HG02798 (cell line): ENCODE measurements around the gene COL25A1.

ENCODE experiments used
- ATAC-seq: cut with Tn5 transposase; IDR thresholded peaks from one replicate; pipeline ENCODE4 v1.9.1; 2021; ENCODE audit warnings: mild to moderate bottlenecking; ENCODE audit not compliant: unreplicated experiment, poor library complexity

COL25A1 gene

DNA sequence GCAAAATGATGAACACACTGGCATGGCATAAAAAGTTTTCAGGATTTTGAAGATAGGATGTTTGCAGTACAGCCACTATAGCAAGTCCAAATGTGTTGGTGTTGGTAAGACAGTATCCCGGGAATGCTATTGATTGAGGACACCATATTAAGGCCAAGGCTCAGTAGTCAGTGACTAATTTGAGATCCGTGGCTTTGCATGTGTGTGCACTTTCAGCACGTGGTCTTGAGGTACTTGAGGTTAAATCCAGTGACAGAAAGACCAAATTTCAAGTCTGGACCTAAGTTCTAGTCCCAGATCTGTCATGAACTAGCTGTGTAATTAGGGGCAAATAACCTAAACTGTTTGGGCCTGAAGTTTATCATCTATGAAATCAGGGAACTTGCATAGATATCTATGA, 463.1 kb downstream of the COL25A1 start:
- ATAC-seq: no peak

DNA sequence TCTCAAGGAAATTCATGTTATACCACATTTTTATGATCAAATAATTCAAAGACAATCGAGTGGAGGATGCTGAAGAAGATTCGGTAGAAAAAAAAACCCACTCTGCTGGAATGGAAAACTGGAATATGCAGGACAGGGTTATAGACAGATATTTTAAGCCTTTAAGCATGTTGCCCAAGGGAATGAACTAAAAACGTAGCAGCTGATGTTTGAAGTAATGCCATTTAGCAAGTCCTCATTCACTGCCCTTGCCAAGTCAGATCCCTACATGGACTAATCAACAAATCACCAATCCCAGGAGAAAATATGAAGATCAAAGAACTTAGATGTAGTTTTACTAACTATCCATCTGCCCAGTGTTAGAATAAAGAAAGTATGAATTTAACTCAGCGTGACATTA, 464.0 kb downstream of the COL25A1 start:
- ATAC-seq: no peak

DNA sequence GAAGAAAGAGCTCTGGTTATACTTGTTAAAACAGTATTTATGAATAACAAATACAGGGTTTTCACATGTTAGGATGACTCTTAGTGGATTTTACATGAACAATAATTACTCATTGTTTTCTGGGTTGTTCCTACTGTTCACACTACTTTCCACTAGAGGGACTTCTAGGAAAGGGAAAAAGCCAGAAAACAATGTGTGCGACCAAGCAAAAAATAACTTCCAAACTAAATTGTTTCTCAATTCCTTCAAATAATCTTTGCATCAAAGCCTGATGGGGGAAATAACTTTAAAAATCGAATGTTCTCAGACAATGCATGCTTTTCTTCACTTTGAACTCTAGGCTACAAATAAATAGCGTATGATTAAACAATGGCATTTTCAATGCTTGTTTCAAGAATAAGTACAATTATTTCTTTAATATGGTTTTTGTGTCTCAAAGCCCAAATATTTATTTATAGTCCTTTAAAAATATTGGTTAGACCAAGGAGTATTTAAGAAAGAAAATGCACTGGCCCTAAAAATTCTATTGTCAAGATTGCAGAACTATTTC, 467.5 kb downstream of the COL25A1 start:
- ATAC-seq: no peak

DNA sequence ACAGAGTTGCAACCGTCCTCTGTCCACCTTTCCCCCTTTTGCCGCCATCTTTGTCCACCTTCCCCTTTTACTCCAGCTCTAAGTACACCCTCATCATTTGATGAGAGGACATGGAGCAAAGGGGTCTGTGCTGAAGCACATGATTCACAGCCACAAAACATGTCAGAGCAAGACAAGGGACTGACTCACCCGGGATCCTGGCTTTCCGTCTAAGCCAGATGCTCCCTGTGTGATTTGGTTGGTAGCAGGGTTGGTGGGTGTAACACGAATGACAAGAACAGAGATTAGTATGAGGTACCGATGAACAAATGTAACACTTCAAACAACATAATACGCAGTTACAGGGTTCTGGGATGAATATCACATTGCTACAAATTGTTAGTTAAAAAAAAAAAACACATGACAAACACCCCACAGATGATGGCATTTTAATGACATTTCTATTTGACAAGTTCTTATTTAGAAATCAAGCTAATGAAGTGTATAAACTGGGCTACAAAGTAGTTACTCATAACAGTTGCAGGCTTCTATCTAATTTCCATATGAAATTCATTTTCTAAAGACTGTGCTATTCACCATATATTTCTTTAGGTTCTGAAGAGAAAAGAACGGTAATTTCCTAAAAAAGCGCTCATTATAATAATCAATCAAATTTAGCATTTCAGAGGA, 468.2 kb downstream of the COL25A1 start:
- no peak for ATAC-seq

DNA sequence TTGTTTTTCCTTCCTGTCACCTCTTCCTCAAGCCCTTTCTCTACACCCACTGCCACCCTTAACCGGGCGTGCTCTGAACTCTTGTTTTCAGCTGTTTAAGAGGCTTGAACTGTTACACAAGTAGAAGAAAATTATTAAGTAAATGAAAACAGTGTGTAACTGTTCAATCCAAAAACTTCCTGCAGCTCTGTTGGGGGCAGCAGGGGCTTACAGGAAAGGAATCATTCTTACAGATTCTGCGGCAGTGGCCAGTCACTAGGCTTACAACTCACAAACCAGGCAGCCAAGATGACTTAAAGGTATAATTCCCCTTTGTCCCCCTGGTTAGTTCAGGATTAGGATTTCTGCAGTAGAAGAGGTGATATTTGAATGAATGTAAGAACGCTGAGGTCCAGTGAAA, 469.4 kb downstream of the COL25A1 start:
- no peak for ATAC-seq

DNA sequence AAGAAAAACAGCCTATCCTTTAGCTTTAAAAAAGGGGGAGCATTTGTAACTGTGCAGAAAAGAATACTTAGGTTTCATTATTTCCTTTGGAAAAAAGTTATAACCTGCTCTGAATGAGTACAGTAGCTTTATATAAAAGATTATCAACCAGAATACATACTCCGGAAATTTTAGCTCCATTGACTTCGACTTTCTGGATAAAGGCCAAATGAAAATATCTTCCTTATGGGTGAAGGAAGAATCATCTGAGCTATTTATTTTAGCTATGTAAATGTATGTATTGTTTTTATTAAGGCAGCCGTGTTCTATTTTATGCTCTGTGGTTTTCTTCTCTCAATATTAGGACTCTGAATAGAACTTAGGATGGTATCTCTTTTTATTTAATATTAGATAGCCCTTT, 470.6 kb downstream of the COL25A1 start:
- ATAC-seq: no peak

DNA sequence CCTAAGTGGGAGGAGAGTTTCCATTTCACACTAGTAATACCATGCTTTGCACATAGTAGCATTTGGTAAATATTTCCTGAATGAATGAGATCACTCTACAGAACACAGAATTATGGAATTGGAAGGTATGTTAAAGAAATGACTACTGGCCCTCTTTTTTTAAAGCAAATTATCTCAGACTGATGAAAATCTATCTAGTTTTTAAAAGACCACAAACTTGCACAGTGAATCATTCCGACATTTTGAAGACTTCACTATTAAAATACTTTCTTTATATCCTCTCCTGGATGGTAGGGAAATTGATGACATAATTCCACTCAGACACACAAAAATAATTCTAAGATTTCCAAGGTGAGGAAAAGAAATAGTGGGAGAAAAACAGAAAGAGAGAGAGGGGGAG, 471.2 kb downstream of the COL25A1 start:
- no peak for ATAC-seq

DNA sequence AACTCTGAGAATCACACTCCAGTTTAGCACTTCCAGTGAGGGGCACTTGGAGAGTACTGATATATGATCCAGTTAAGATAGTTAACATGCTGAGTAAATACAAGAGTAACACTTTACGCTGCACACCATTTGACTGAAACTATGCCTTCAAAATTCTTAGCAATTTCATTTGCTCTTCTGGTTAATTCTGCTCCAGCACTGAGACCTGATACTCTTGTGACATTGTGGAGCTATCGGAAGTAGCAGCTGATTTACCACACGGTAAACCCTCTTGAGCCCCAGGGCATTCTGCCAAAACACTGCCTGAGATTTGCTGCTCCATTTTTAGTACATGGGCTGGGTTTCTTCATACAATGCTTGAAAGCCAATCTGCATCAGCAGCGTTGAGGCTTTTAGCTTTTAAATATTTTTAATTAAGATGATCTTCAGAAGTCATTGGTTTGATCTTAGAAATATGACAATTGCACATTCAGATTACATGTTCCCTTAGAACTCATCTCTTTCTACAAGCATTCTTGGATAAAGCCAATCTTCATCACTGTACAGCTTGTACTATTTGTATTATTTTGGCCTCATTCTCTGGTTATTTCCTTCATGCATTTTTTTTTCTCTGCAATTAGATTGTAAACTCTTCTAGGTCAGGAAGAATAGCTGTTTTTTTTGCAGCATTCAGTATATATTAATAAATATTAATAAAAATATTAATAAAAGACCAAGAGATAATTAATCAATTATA, 471.8 kb downstream of the COL25A1 start:
- peak; percentile 61 for ATAC-seq

DNA sequence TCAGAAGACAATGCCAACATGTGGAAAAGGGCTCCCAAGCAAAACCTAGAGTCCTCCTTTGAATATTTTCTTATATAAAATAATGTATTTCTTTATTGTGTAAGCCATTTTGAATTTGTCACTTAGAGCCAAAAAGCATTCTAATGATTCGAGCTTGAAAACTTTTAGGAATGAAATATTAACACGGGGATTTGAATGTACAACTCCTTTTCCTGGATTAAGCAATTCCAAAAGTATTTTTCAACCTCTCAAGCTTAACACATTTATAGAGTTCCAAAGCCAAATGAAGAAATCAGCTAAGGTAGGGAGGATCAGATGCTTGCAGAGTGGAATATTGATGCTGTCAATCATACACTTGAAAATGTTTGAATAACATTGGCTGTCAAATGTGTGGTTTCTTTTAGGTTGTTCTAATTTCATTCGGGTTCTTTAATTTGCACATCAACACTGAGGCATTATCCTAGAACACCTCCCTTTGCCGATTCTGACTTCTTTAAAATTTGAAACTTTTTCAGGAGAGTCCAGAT, 472.4 kb downstream of the COL25A1 start:
- no peak for ATAC-seq

DNA sequence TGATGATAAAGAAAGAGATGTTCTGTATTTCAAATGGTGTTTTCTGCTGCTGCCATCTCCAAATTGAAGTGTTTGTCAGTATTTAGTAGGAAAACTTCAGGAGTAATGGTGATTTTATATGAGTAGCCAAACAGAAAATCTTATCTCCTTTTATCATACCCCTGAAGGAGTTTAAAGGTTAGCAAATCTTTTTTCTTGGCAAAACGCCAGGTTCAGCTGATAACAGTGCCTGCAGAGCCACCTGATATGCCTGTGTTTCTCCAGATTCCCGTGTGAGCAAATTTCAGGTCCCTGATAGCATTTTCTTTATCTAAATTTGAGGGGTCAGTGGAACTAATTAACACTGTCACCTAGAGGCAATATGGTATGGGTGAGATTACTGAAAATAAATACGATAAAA, 473.8 kb downstream of the COL25A1 start:
- ATAC-seq: no peak

DNA sequence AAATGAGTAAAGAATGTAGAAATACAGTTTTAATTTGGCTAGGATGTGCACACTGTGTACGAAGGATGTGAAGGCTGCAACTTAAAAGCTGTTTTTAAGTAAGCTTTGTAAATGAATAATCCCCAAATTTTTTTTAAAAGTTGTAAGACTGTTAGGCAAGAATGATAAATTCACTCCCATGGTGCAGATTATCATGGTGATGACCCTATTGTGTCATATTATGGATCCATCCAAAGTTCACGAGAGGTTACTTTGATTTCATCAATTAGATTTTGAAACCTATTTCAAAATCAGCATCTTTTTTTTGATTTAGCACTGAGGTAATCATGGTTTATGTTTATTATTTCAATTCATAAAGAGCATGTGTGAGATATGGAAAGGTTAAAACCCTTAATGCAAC, 476.7 kb downstream of the COL25A1 start:
- ATAC-seq: no peak

DNA sequence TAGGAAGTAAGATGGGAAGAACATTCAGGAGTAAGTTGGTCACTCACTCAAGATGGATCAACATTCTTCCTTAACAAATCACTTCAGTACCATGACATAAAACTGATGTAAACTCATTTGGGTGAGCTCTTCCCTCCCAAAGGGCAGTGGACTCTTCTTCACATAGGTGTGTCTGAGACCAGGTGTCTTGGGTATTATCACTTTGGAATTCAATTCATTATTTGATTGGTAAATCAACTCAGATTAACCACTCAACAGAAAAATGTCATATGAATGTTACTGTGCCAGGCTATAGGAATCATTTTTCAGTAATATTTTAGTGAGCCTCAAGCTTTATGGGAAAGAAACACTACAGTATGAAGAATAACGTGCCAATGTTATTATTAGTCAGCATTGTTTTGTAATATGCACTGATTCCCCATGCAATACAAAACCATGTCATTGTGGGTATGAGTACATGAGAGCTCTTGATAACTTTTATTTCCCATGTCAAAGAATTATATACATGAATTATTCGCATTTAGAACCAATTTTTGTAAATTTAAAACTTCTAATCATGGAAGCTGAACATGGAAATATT, 481.0 kb downstream of the COL25A1 start:
- ATAC-seq: no peak

DNA sequence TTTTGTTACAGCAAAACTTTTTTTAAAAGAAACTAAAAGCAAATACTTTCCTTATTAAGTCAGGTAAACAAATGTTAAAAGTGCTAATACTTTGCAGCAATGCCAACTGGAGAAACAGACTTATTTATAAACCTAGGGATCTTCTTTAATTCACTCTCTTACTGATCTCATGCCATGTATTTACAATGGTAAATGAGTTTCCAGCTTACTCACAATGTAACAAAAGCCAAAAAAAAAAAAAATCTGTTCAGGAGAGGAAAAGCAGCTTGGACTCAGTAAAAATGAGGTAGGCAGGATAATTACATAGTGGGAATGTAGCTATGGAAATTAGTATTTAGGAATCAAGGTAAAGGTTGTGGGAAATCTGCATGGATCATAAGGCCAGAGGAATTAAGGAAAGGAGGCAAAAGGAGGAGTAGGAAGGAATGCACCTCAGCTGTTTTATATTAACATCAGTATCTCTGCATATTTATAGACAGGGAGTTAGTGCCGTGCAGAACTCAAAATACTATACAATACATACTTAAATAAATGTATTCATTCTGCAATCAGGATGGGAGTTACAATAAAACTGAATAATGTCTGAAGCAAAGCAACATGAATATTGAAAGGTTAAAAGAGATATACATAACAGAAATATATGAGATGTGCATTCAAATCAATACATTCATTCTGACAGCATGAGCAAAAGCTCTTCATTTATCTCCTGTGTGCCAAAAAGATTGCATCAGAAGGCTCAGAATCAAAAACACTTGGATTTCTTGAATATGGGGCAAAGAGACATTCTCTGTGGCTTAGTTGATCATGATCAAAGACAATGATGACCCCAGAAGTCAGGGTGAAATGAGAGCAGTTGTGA, 481.7 kb downstream of the COL25A1 start:
- no peak for ATAC-seq

DNA sequence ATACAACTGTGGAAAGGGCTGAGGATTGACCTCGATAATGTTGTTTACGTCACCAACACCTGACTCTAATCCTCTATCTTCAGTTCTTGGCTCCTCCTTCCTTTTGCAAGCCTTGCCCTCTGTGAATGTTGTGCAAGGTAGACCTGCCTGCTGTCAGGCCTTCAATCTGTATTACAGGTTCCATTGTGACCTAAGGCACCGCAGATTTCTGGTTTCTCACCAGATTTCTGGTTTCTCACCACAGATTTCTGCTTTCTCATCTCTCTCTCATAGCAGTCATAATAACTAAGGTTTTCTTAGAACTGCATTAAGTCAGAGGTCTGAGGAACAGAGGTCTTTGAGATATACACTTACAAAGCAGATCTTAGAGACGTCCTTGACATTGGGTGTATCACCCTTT, 488.1 kb downstream of the COL25A1 start:
- peak; percentile 51 for ATAC-seq

DNA sequence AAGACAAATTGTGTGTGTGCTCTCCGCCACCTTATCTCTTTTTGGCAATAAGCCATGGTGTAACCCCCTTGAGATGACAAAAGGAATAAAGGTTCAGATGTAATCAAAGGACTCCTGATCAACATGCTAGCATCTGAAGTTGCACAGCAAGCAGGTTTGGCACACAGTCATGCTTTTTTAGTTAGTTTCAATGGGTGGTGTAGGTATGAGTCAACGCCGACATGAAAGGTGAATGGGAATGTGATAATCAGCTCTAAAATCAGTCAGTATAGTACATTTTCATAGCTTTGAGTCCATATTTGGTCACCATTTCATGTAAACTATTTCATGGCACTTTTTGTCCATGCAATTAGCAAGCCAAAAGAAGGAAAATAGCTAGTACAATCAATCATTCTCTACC, 489.2 kb downstream of the COL25A1 start:
- ATAC-seq: no peak

DNA sequence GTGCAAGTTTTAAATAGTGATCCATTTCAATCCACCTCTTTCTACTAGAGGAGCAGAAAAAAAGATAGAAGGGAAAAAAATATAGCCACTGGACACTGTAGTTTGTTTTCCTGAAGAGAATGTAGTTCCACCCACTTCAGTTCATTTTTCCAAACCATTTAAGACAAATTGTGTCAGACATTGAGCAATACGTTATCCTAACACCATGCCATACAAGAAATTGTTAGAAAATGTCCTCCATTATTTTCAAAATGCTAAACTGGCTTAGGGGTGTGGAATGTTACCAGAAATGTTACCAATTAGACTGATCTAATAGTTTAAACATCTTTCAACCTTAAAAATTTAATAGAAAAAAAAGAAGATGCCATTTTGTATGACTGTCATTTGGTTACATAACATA, 491.0 kb downstream of the COL25A1 start:
- ATAC-seq: no peak

DNA sequence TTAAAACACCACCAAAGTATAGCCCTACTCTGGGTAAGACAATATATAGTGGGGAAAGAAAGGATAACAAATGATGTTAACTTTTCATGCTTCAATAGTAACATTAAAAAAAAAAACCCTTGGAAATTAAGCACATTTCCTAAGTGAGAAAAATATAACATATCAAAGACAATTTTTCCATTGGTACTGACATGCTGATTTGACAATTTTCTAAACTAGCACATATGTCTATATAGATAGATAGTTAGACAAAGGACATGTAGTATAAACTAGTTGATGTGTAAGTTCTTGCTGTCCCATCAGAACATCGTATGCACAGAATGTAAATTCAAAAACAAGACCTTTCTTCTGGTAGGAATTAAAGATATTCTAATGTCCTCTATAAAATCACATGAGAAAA, 492.4 kb downstream of the COL25A1 start:
- ATAC-seq: no peak

DNA sequence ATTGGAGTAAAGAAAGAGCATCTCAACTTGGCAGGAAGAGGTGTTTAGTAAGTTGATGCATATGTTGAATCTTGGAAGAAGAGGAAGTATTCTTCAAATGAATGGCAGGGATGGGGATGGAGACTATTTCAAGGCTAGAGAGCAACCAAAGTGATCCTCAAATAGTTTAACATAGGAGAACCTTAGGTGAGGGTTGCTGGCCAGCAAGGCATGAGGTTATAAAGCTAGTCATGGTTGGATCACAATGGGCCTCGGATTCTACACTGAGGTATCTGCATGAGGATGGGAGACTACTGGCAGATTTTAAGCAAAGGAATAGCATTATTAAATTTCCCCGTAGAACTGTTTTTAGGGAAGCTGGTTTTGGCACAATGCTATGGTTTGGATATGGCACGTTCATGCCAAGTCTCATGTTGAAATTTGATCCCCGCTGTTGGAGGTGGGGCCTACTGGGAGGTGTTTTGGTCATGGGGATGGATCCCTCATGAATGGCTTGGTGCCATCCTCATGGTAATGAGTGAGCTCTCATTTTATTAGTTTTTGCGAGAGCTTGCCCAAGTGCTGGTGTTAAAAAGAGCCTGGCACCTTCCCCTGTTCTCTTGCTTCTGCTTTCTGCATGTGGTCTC, 497.7 kb downstream of the COL25A1 start:
- no peak for ATAC-seq

DNA sequence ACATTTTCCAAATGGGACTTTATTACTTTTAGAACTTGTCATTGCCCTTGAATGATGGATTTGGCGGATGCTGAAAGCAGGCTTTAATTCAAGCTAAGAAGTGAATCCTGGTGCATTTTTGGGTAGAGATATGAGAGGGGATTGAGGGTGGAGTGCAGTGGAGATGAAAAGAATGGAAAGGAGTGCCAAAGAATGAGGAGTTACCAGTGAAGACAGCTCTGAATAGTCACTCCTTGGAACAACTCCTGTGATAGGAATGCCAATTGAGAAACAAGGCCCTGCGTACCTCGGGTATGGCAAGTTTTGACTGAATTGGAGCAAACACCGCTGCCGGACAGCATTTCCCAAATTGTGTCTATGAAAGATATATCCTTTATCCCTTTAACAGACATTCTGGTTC, 503.2 kb downstream of the COL25A1 start:
- no peak for ATAC-seq

DNA sequence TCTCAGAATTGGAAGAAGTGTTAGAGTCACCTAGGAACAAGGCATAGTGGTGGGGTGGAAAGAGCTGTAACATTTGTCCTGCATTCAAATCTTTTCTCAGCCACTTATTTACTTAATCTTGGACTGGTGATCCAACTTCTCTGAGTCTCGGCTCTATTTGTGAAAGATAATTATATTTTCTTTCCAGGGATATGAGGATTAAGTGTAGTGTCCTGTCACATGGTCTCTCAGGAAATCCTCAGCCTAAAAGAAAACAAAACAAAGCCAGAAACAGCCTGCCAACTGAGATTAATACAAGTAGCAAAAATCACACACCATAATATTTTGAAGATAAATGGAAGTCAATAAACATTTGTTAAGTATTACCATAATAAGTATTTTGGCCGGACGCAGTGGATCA, 506.3 kb downstream of the COL25A1 start:
- no peak for ATAC-seq
